Breast epithelium (tissue), 3 donors: Measurements from ENCODE around the gene CHERP.

ENCODE experiments used
- POLR2A ChIP-seq: fragments of 450-650 bp; IDR thresholded peaks from one replicate; pipeline ENCODE4 v1.6.1; 2016; ENCODE audit warnings: antibody characterized with exemption, mild to moderate bottlenecking, moderate library complexity
- TF ChIP-seq, protein P1 (sequence below), 3 donors: fragments of 450-650 bp; IDR thresholded peaks; one replicate each; pipeline ENCODE4 v1.5.1; 2016 to 2017; ENCODE audit warnings: antibody characterized with exemption in 3 of 3, mild to moderate bottlenecking in 3 of 3, moderate library complexity in 3 of 3

DNA sequence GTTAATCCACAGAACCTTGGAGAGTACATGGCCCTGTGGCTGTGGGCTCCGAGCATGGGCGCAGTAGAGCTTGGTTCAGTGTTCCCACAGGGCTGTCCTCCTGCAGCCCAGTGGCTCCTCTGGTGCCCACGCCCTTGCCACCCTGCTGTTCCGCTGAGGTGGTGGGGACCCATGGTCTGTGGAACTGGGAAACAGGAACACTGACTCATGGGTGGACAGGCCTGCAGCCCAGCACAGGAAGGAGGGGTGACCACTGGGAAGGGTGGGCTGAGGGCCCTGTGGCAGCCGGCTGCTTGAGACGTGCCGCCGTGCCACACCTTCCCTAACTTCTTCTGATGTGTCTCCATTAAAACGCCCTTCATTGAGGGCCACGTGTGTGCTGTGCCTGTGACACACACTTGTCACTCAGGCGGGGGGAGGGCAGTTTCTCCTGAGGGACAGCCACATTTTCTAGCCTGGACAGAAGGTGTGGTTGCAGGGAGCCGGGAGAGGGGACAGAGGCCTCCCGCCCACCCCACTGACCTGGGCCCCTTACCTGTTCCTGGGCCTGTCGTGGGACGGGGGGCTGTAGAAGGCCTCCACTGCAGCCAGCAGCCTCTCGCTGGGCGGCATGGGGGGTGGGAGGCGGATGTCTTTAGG, 21.1 kb downstream of the CHERP start:
- no peak for TF ChIP-seq POLR2A
- TF ChIP-seq, protein P1, sequence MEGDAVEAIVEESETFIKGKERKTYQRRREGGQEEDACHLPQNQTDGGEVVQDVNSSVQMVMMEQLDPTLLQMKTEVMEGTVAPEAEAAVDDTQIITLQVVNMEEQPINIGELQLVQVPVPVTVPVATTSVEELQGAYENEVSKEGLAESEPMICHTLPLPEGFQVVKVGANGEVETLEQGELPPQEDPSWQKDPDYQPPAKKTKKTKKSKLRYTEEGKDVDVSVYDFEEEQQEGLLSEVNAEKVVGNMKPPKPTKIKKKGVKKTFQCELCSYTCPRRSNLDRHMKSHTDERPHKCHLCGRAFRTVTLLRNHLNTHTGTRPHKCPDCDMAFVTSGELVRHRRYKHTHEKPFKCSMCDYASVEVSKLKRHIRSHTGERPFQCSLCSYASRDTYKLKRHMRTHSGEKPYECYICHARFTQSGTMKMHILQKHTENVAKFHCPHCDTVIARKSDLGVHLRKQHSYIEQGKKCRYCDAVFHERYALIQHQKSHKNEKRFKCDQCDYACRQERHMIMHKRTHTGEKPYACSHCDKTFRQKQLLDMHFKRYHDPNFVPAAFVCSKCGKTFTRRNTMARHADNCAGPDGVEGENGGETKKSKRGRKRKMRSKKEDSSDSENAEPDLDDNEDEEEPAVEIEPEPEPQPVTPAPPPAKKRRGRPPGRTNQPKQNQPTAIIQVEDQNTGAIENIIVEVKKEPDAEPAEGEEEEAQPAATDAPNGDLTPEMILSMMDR (IDR thresholded peaks at IDR 0.05) = no peak
